GM20000 (cell line): ENCODE results near the gene TMEM178A.

Experiments
- DNase-seq: peaks from one replicate; pipeline ENCODE4 v3.0.0; 2012; ENCODE audit warnings: low spot score
- TF ChIP-seq, protein P1 (sequence below): IDR thresholded peaks from 2 replicates; pipeline ENCODE4 v1.5.1; 2012; ENCODE audit warnings: mild to moderate bottlenecking, control low read depth; ENCODE audit errors: extremely low read depth, missing control alignments

The TMEM178A gene

DNA sequence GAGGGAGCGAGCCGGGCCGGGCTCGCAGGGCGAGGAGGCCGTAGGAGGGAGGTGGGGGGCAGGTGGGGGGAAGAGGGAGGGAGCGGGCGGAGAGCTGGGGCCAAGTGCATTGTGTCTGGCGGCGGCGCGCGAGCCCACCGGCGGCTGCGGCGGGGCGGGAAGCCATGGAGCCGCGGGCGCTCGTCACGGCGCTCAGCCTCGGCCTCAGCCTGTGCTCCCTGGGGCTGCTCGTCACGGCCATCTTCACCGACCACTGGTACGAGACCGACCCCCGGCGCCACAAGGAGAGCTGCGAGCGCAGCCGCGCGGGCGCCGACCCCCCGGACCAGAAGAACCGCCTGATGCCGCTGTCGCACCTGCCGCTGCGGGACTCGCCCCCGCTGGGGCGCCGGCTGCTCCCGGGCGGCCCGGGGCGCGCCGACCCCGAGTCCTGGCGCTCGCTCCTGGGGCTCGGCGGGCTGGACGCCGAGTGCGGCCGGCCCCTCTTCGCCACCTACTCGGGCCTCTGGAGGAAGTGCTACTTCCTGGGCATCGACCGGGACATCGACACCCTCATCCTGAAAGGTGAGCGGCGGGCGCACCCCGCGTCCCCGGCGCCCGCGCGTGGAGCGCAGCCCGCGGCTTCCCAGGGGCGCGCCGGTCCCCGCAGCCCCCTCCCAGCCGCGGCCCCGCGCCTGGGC is at the start of gene TMEM178A:
TSS of gene TMEM178A (plus strand) at position 107 of the 680 bp plus-strand sequence. CDS start at position 165, 58 bp downstream.
- TF ChIP-seq, protein P1, sequence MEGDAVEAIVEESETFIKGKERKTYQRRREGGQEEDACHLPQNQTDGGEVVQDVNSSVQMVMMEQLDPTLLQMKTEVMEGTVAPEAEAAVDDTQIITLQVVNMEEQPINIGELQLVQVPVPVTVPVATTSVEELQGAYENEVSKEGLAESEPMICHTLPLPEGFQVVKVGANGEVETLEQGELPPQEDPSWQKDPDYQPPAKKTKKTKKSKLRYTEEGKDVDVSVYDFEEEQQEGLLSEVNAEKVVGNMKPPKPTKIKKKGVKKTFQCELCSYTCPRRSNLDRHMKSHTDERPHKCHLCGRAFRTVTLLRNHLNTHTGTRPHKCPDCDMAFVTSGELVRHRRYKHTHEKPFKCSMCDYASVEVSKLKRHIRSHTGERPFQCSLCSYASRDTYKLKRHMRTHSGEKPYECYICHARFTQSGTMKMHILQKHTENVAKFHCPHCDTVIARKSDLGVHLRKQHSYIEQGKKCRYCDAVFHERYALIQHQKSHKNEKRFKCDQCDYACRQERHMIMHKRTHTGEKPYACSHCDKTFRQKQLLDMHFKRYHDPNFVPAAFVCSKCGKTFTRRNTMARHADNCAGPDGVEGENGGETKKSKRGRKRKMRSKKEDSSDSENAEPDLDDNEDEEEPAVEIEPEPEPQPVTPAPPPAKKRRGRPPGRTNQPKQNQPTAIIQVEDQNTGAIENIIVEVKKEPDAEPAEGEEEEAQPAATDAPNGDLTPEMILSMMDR: no peak
- peak; percentile 56 for DNase-seq

DNA sequence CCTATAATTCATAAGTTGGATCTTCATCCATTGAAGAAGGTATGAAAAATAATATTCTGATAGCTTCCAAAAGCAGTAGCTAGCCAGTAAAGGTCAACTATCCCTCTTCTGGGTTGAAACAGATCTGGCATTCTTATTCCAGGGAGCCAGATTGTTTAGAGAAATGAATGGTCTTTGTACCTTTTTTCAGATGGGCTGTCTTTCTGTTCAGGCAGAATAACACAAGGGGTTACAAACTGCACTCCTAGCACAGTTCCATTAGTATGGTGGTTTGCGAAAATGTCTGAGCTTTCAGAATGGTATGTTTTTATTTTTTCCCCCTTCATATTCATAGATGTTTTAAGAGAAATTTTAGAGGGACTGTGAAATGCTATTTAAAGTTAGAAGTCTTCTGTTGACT is 47.5 kb upstream of the TMEM178A start:
- DNase-seq: no peak
- TF ChIP-seq, protein P1: no peak

DNA sequence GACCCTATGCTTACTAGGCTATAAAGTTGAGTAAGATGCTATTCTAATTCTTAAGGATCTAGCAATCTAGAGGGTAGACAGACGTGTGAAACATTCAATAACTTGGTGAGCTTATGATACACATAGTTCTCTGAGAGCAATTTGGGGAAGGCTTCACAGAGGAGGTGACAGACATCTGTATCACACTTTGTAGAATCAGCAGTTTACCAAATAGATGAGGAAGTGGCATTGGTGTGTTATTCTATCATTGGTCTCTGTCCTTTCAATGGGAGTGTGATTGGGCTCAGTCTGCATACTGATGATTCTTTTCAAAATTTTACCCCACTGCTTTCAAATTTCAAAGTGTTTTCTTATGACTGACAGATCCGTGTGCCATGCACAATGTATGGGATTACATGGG is 47.0 kb upstream of the TMEM178A start:
- TF ChIP-seq, protein P1: no peak
- DNase-seq: no peak

DNA sequence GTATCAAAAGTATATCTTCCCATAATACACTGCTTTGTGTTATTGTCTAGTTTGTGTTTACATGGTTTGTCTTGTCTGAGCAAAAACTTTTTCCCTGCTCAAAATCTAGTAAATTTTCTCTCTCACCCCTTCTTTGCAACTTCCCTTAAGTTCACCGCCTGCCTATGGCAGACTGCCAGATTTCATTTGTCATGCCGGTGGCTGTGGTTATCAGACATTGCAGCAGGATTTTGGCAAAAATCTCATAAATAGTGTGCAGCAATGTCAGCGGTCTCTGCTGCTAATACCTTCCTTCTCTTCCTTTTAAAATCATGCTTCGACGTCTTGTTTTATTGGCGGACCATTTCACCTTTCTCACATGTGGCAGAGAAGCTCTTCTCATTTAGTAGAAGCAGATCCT is 45.6 kb upstream of the TMEM178A start:
- TF ChIP-seq, protein P1: no peak
- no peak for DNase-seq

DNA sequence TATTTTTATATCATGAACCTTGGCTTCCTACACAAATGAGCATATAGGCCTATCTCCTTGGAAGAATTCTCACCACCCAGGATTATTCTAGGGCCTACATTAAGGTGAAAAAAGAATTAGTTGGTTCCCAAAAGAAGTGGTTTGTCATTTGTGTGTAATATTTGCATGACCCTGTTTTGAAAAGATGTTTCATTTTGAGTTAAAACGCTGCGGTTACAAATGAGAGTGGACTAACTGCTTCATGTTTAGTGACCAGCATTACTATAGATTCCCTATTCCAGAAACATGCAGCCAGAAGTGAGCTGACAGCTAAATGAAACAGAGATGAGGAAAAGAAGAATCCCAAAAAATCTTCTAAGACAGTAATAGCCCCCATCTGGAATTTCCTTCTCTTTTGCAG is 44.1 kb upstream of the TMEM178A start:
- DNase-seq: no peak
- TF ChIP-seq, protein P1: no peak

DNA sequence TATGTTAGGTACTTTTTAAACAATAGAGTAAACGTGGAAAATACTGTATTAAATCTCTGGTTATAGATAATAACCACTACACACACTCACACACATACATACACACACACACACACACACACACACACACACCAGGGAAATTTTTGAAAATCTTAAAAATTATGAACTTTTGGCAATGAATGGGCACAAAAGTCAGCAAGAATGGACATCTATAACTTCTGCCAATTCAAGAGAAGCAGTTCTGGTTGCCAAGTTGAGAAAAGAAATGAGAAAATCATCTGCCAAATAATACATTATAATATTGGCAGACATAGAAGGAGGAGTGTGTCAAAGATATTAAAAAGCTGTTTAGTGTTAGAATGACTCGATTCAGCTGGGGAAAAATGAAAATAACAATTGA is 42.9 kb upstream of the TMEM178A start:
- TF ChIP-seq, protein P1: no peak

DNA sequence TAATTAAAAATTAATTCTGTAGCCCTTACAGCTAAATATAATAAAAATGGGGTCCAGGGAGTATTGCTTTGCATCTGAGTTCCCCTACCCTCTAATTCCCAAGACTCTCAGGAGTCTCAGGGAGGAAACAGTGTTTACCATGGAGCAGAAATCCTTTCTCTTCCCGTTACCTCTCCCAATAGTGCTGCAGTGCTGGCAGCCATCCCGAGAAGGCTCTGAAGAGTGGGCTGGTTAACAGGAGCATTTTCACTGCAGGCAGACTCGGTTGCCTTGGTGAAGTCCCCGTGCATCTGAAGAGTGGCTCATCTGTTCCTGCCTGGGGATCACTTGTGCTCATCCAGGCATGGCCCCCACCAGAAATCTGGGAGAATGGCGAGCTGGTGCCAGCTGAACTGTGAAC is 41.8 kb upstream of the TMEM178A start:
- TF ChIP-seq, protein P1: no peak
- no peak for DNase-seq

More for the DNA sequence above, 42.9 kb upstream of the TMEM178A start:
- no peak for DNase-seq
